GM18519 (cell line): ENCODE measurements around the gene SLX4IP.

ENCODE experiments used
- ATAC-seq: cut with Tn5 transposase; IDR thresholded peaks from one replicate; pipeline ENCODE4 v1.9.1; 2021; ENCODE audit warnings: mild to moderate bottlenecking, moderate library complexity; ENCODE audit not compliant: unreplicated experiment, low FRiP score

The SLX4IP gene

DNA sequence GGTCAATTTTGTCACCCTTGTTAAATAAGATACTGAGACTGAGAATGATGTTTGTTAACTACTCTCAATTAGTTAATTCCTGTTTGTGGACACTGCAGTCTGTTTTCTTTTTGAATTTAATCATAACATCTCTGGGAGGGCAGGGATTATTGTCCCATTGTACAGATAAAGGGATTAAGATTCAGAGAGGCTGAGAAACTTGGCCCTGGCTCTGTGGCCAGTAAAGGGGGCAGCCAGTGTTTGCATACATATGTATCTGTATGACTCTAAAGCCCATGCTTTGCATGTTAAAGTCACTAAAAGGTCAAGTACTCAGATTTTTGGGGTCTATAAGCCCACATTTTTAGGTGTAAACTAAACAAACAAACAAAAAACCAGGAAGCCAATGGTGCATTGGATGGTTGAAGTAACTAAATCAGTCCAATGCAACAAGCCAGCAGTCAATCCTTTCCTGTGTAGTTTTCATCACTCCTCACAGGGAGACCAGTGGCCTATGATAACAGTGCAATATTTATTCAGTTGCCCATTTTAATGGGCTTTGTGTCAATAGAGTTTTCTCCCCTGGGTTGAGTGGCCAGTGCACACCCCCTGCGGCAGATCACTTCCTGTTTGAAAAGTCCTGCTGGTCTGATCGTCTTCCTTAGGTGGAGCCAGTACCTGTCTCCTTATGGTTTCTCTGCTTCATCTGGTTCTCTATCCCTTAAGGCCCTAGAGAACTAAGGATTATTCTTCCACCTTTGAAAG is 106.7 kb downstream of the SLX4IP start:
- ATAC-seq: no peak

- ATAC-seq: no peak
Observed at GRCh38 chr20:10542442-10542841, 107.3 kb downstream of the SLX4IP start.

GRCh38 chr20:10543480-10543879 is 108.4 kb downstream of the SLX4IP start:
- ATAC-seq: no peak

DNA sequence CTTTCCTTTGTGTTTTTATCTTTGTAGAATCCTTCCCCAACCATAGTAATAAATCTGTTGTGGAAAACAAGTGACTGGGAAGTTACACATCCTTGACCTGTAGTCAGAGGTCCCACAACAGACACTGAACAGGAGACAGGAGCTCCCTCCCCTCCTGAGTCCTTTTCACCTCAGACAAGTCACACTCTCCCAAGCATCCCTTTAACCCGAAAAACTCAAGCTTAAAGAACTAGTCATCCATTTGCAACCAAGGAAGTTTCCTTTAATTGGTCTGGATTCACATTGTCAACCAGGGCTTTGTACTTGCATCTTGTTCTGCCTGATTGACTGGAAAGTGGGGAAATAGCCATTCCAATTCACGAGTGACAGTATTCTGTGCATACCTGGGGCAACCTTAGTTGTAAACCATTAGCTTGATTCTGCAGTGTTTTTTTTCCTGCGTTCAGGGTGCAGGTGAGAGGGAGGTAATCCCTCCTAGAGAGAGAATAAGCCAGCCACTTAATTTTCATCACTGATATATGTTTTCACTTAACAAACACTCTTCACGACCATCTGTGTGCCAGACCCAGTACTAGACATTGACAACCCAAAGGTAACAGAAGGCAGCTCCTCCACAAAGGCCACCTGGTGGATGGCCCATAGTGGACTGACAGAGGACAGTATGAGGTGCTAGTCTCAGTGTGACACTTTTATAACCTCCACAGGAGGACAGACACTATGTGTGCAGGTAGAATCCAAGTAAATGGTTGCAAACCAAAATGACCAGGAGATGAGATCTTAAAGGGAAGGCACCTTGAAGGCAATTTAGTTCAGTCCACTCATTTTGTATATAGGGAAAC is 112.4 kb downstream of the SLX4IP start:
- ATAC-seq: no peak

DNA sequence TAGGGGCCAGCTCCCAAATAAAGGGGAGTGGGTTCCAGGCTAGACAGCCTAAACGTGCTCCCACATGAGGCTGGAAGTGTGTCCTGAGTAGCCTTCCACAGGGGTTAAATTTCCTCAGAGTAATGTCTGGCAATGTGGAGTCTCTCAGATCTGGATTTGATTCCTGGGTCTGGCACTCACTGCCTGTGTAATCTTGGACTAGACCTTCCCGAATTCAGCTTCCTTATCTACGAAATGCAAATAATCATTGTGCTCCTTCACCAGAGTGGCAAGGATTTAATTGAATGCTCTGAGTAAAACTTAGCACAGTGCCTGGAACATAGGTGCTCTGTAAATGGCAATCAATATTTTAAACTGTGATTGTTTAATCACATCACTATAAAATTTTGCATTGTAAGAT is 114.4 kb downstream of the SLX4IP start:
- no peak for ATAC-seq

DNA sequence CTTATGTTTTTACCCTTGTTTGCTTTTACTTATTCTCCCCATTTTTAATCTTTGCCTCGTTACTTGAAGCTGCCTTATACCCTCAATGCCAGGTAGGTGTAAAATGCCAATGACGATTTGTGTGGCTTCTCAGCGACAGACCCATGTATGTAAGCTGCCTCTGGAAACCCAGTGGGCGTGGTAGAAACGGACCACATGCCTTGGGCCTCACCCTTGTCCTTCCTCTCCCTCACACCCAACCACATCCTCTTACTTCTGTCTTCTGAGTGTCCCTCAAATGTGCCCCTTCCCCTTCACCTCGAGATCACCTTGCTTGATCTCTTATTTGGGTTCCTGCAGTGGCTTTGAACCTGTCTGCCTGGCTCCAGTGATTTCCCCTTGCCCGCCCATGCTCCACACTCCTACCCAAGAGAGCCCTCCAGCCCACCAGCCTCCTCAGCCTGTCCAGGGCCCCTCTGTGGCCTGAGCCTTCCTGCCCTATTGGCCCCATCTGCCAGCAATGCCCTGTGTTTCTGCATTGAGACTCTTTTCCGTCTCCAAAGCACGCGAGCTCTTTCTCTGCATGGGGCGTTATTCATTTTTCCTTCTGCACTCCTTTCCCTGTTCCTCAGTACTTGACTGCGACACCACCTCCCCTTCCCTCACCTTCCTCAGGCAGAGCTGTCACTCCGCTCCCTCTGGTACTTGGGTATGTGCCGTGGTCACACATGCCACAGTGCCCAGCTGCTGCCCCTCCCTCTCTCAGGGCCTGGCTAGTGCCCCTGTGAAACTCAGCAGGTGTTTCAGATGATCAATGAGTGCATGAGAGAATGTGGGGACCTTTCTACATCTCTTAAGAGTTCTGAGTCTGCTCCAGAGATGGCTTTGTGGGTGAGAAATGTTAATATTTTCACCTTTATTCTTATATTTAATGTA is 115.4 kb downstream of the SLX4IP start:
- ATAC-seq: no peak

DNA sequence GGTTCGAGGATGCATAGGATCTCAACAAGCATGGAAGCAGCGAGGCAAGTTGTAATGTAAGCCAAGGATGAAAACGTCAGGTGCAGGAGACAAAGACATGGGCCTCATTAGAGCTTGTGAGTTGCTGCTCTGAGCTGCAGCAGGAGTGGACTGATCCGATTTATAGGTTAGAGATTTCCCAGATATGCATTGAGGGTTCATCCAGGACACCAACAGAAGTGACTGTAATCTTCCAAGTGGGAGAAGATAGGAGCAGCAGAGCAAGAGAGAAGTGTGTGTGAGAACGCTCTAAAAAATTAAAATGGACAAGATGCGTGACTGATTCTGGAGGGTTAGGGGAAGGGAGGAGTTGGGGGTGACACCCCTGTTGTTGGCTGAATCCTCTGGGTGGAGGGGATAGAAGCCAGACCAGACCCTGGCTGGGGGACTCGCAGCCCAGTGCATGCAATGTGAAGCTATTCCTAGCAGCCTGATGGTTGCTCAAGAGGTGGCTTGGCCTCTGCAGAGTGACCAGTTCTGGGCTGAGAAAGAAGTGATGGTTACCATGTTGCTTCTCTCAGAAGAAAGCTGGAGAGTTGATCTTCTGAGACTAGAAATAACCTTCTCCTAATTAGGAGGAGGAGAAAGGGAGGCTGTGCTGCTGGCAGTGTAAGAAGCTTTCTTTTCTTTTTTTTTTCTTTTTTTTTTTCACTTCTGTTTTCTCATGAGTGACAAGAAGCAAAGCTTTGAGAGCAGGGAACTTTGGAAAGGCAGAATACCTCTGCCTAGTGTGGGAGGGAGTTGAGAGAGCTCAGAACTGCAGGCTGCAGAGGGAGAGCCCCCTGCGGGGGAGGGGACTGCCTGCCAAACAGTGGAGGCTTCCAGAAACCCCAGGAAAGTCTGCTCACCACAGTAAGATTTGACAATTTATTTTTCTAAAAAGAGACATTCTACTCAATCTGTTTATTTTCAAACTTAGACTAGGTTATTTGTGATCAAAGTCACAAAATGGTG is 116.9 kb downstream of the SLX4IP start:
- peak; percentile 51 for ATAC-seq

DNA sequence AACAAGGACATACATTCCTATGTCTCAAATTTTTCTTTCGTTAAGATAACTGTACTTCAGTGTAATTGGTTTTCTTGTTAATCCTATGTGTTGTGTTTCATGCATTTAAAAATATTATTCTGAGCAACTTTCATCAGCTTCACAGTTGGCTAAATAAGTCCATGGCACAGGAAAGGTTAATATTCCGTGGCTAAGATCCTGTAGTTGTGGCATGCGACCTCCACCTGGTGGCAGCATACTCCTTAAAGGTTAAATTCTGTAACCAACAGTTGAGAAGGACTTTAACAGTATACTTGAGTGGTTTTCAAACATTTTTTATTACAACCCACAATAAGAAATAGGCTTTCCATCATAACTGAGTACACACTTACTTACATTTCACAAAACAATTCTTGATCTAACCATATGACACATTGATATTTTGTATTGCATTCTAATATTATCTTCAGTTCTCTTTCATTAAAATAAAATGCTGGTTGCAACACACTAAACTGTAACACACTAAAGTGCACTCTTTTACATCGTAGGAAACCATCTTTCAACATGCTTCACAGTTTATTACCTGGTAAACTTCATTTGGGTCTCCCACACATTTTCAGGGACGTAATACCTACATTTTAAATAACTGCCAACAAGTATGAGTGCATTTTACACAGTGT is 118.3 kb downstream of the SLX4IP start:
- ATAC-seq: peak; percentile 48

GRCh38 chr20:10554285-10554684 is 119.2 kb downstream of the SLX4IP start:
- ATAC-seq: no peak

GRCh38 chr20:10555393-10555792 is 120.3 kb downstream of the SLX4IP start:
- ATAC-seq: no peak

DNA sequence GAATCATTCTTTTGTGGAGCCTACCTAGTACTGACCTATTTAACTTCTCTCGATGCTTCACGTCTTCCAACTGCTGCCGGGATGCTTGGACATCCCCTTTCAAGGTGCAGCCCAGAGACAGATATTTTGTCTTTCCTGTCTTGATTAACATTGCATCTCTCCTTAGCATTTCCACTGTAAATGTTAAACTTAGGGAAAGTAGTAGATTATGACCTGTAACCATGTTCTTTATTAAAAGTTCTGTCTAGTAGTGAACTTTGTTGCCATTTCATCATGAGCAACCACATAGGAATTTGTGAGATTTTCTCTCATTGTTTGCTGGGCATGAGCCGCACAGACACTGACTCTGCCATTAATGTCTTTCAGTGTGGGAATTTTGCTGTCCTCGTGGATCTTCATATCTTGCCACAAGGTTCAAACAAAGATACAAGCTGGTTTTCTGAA is 120.8 kb downstream of the SLX4IP start:
- ATAC-seq: no peak

DNA sequence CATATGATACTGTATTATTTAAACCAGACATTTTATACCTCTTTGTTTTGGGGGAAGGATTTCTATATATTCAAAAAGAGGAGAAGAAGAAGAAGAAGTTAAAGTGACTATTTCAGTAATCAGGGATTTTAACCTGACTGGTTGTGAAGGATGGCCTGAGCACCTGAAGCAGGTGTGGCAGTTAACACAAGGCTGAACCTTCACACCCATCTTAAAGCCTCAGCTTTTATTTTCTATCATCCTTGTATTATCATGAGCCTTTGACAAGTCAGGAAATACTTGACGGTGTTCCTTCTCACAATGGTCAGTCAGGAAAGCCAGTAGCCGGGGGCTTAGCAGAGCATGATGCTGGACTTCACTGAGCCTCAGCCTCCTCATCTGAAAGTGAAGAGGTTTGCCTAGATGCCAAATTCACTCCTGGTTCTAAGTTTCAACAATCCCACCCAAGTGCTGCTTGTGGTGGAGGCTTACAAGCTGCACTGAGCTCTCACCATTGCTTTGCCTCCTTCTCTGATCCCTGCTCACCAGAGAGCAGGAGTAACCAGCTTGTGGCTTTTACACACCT is 121.5 kb downstream of the SLX4IP start:
- no peak for ATAC-seq

DNA sequence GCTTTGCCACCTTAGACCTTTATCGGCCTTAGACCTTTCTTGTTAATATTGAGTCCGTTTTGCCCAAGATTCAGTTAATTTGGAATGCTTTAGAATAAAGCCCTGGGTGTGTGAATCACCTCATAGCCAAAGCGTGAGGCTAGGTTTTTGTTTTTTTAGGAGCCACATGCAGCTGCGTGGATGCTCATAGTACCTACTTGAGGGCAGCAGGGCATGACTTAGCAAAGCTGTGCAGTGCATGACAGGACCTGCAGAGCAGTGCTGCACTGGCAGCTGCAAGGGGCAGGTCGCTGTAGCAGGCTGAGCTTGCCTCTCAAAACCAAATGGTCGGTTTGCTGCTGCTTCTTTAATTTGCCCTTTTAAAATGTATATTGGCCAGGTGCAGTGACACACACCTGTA is 122.6 kb downstream of the SLX4IP start:
- no peak for ATAC-seq

DNA sequence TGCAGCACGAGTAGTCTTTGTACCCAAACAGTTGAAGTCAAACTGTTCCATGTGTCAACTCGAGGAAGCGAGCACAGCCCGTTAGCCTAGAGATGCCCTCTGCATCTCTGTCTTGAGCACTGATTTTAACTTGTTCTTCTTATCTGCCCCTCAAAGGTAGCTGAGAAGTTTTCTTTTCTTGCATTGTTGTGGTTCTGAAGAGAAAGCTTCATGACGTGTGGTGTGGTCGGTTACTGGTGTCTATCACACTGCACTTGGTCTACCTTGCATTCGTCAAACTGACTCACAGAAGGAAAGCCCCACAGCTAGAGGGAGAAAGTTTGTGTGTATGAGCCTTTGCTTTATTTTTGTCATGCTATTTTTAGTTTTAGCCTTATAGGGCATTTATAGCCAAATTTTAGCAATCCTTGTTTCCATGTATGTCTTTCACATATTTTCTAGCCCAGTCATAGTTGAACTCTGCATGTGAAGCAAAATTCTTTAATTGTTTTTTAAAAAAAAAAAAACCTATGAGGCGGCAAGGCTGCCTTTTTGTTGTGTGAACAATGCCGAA is 123.6 kb downstream of the SLX4IP start:
- peak; percentile 93 for ATAC-seq

DNA sequence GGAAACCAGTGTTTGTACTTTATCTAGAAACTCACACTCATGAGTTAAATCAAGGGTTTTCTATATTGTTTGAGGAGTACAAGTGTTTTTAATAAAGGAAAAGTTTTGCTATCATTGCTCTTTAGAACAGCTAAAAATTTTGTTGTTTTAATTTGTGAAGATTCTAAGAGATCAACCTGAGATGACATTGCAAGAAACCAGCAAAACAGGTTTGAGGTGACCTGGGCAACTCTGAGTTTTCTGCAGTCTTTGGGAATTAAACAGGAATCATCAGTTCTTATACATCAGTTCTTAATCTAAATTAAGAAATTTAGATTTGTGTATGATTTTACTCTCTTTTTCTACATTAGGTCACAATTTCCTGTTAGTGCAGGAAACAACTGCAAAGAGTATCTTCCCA is 124.2 kb downstream of the SLX4IP start:
- ATAC-seq: no peak

- ATAC-seq: no peak
Observed at GRCh38 chr20:10560686-10561085, 125.6 kb downstream of the SLX4IP start.

- ATAC-seq: no peak
Observed at GRCh38 chr20:10561302-10561701, 126.2 kb downstream of the SLX4IP start.

DNA sequence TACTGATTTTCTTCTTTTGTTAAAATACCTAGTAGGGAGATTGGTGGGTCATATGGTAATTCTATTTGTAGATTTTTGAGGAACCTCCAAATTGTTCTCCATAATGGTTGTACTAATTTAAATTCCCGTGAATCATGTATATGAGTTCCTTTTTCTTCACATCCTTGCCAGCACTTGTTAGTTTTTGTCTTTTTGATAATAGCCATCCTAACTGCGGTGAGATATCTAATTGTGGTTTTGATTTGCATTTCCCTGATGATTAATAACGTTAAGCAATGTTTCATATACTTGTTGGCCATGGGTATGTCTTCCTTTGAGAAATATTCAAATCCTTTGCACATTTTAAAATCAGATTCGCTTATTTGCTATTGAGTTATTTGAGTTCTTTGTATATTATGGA is 127.8 kb downstream of the SLX4IP start:
- ATAC-seq: no peak
